OCI-LY1 (cell line): ENCODE measurements around the gene INPP5A.

Experiments used
- CTCF ChIP-seq: fragments of 200-600 bp; sonication (generic), shearing (Covaris generic); IDR thresholded peaks from 2 replicates; pipeline ENCODE4 v1.5.1; 2017; ENCODE audit warnings: mild to moderate bottlenecking, antibody characterized with exemption, low read length, moderate library complexity, mixed read lengths
- EZH2 ChIP-seq: fragments of 200-600 bp; sonication (generic), shearing (Covaris generic); IDR thresholded peaks from 2 replicates; pipeline ENCODE4 v1.8.0; 2017; ENCODE audit warnings: borderline replicate concordance, mixed run types, mild to moderate bottlenecking, antibody characterized with exemption, low read length, moderate library complexity, mixed read lengths

- no peak for TF ChIP-seq CTCF
- TF ChIP-seq EZH2: no peak
Observed at GRCh38 chr10:132799865-132800264, 262.3 kb downstream of the INPP5A start.
